Gastroesophageal sphincter (tissue), 3 donors: ENCODE data around the gene PFN2.

Experiments used
- CTCF ChIP-seq, 4 experiments: fragments of 200-600 bp in 2 of 4; fragments of 450-650 bp in 2 of 4; sonication (generic) in 1 of 4; IDR thresholded peaks; one replicate each; pipeline ENCODE4 v1.5.1; 2017 to 2019; ENCODE audit warnings: antibody characterized with exemption in 4 of 4, mild to moderate bottlenecking in 2 of 4, moderate library complexity in 2 of 4
- EP300 ChIP-seq: sonication (generic); formaldehyde crosslinking; IDR thresholded peaks from one replicate; pipeline ENCODE4 v1.6.1; 2017; ENCODE audit warnings: antibody characterized with exemption, mild to moderate bottlenecking
- POLR2AphosphoS5 ChIP-seq: sonication (generic); formaldehyde crosslinking; IDR thresholded peaks from one replicate; pipeline ENCODE4 v1.6.1; 2017; ENCODE audit warnings: antibody characterized with exemption

- no peak for TF ChIP-seq CTCF (IDR thresholded peaks at IDR 0.05)
- no peak for TF ChIP-seq EP300
- TF ChIP-seq POLR2AphosphoS5 = no peak
Observed at GRCh38 chr3:149957361-149958125, 13.2 kb downstream of the PFN2 start.
